Measurements from ENCODE around the gene SCARF2.
"Not testable (repeated sequence)": the region's sequence is repeated elsewhere in the genome, so short reads cannot be mapped to it uniquely, and the experiment has no call there.

SCARF2 gene, protein sequence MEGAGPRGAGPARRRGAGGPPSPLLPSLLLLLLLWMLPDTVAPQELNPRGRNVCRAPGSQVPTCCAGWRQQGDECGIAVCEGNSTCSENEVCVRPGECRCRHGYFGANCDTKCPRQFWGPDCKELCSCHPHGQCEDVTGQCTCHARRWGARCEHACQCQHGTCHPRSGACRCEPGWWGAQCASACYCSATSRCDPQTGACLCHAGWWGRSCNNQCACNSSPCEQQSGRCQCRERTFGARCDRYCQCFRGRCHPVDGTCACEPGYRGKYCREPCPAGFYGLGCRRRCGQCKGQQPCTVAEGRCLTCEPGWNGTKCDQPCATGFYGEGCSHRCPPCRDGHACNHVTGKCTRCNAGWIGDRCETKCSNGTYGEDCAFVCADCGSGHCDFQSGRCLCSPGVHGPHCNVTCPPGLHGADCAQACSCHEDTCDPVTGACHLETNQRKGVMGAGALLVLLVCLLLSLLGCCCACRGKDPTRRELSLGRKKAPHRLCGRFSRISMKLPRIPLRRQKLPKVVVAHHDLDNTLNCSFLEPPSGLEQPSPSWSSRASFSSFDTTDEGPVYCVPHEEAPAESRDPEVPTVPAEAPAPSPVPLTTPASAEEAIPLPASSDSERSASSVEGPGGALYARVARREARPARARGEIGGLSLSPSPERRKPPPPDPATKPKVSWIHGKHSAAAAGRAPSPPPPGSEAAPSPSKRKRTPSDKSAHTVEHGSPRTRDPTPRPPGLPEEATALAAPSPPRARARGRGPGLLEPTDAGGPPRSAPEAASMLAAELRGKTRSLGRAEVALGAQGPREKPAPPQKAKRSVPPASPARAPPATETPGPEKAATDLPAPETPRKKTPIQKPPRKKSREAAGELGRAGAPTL
- total RNA-seq = 0 to 1.9 (median 0.10) reads per million in 17 experiments

DNA sequence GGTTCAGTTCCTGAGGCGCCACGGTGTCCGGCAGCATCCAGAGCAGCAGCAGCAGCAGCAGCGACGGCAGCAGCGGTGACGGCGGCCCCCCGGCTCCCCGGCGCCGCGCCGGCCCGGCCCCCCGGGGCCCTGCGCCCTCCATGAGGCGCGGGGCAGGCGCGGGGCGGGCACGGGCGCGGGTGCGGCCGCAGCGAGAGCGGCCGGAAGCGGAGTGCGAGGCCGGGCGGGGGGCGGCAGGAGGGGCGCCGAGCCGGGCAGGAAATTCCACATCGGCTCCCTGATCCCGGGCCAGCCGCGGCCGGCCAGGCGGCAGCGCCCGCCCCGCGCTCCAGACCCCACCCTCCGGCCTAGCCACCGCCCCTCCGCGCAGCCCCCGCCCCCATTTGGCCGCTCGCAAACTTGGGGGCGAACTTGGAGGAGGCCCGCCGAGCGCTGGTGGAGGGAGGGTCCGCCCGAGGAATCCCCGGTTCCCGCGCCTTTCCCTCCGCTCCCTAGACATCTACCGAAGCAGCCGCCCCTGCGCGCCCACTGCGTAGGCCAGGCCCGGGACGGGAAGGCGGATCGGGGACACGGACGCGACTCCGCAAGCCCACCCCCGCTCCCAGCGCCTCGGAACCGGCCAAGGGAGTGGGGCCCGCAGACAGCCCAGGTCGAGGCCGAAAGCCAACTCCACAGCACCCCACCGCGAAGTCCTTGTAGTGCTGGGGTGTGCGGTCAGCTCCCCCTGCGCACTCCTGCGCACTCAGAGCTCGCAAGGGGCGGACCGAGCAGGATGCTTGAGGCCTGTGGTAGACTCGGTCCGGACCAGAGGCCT, at the start of gene SCARF2:
Gene SCARF2 (minus strand): TSS at position 213 of the 814 bp plus-strand sequence. CDS start 71 bp downstream, at position 142.
- DNase-seq = no peak

DNA sequence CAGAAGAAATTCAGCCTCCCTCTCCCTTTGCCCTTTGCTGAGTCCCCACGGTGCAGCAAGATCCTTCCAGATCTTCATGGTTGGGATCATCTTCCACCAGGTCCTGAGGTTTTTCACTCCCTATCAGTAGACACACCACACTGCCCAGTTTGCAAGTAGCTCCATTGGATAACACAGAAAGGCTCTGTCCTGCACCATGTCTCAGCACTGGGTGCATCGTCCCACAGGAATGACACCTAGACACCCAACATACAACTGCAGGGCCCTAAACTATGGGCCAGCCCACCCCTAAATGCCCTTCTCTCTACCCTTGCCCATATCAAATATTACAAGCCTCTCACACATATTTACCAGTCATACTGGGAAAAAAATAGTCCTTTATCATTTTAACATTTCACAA, 48.6 kb upstream of the SCARF2 start:
- no peak for DNase-seq

DNA sequence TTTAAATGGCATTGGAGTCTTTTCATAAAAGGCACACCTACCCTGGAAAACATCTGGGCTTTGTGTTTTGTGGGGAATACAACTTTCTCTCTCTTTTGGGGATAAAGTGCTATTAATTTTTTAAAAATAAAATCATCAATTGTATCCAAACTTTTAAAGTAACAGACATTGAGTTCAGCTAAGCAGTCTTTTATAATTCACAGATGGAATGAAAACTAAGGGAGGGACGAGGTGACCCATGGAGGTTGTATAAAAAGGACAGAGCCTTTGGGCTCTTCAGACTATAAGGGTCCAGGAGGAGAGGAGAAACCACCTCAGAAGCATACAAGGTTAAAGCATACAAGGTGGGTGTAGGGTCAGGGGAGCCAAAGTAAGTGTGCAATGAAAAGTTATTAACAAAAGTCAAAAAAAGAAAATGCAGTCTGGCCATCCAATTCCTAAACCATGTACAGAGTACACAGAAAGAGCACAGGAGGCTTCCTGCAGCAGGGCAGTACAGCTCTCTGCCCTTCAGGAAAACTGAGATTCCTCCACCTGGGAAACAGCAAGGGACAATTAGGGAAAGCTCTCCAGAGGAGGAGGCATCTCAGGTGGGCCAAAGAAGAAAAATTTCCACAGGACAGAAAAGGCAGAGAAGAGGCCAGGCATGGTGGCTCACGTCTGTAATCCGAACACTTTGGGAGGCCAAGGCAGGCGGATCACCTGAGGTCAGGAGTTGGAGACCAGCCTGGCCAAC, 47.5 kb upstream of the SCARF2 start:
- DNase-seq = no peak

DNA sequence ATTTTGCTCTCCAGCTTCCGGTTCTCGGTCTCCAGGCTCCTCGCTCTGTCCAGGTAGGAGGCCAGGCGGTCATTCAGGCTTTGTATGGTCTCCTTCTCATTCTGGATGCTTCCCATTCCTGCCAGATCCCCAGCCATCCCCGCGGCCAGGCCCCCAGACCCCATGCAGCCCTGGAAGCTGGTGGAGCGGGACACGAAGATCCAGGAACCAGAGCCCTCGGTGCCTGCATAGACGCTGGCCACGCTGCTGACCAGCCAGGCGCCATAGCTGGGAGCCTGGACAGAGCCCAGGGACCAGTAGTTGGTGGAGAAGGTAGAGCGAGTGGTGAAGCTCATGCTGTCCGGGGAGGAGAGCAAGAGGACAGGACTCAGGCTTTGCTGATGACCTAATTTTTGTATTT, 46.1 kb upstream of the SCARF2 start:
- DNase-seq = no peak

DNA sequence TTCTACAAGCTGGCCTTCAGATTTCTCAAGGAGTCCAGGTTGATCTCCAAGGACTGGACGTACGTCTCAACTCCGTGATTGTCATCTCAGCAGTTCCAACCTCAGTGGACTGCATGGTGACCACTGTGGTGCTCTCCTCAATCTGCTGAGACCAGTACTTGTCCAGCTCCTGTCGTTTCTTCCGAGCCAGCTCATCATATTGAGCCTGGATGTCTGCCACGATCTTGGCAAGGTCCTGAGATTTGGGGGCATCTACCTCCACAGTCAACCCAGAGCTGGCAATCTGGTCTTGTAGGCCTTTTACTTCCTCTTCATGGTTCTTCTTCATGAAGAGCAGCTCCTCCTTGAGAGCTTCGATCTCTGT, 45.5 kb upstream of the SCARF2 start:
- not testable (repeated sequence) for DNase-seq

DNA sequence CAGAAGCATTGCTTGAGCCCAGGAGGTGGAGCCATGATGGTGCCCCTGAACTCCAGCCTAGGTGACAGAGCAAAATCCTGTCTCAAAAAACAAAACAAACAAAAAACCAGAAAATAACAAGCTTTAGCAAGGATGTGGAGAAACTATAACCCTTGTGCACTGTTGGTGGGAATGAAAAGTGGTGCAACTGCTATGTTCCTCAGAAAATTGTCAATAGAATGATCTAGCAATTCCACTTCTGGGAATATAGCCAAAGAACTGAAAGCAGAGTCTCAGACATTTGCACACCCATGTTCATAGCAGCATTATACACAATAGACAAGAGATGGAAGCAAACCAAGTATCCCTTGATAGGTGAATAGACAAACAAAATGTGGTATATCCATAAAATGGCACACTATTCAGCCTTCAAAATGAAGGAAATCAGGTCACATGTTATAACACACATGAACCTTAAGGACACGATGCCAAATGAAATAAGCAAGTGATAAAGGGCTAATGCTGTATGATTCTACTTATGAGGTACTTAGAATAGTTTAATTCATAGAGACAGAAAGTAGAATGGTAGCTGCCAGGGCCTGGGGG, 42.1 kb upstream of the SCARF2 start:
- no peak for DNase-seq

DNA sequence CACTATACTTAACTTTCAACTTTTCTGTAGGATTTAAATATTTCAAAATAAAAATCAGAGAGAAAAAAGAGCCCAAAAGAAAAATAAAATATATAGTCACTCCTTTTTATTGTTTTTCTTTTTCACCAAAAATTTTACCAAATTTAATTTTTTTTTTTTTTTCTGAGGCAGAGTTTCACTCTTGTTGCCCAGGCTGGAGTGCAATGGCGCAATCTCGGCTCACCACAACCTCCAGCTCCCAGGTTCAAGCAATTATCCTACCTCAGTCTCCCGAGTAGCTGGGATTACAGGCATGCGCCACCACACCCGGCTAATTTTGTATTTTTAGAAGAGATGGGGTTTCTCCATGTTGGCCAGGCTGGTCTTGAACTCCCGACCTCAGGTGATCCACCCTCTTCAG, 40.4 kb upstream of the SCARF2 start:
- DNase-seq = not testable (repeated sequence)

DNA sequence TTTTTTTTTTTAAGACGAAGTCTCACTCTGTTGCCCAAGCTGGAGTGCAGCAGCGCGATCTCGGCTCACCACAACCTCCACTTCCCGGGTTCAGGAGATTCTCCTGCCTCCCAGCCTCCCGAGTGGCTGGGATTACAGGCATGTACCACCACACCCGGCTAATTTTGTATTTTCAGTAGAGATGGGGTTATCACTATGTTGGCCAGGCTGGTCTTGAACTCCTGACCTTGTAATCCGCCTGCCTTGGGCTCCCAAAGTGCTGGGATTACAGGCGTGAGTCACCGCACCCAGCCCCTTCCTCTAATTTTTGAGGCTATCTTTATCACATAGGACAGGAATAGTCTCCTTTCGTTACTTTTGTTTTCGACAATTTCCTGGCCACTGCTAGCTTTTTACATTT, 37.9 kb upstream of the SCARF2 start:
- DNase-seq = not testable (repeated sequence)

DNA sequence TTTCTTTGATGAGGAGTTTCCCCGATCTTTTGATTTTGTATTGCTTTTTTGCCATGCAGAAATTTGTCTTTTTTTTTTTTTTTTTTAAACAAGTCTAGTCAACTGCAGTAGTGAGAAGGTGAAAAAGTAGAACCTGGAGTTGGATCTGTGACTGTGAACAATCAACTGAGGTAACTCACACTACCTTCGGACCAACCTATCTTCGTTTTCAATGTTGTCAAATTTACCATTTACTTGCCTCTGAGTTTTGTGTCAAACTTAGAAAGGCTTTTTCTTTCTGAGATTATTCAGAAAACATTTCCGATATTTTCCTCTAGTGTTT, 37.5 kb upstream of the SCARF2 start:
- DNase-seq = no peak

DNA sequence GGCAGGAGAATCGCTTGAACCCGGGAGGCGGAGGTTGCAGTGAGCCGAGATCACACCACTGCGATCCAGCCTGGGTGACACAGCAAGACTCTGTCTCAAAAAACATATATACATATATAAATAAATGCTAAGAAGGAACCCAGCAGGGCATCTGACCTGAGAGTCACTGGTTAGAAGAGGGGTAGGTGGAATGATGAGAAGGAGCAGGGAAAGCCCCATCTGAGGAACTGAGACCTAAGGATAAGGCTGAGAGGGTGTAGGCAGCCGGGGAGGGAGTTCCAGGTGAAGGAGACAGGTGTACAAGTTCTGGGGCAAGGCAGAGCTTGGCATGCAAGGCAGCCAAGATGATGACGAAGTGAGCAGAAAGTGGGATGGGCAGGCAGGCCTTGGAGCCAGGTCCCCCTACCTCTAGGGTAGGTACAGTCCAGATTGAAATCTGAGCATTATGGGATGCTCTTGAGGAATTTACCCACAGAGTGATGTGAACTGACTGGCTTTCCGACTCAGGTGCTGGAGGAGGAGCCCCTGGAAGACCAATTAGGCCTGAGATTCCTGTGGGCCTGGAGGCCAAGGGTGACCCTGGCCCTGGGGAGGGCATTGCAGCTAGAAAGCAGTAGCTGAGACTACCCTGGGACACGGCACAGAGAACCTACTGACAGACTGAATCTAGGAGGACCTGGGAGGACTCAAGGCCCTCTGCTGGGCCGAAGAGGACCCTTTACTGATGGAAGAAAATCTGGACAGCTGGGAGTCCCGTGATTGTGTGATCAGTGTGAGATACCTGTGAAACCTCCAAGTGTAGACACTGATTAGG, 35.2 kb upstream of the SCARF2 start:
- no peak for DNase-seq

DNA sequence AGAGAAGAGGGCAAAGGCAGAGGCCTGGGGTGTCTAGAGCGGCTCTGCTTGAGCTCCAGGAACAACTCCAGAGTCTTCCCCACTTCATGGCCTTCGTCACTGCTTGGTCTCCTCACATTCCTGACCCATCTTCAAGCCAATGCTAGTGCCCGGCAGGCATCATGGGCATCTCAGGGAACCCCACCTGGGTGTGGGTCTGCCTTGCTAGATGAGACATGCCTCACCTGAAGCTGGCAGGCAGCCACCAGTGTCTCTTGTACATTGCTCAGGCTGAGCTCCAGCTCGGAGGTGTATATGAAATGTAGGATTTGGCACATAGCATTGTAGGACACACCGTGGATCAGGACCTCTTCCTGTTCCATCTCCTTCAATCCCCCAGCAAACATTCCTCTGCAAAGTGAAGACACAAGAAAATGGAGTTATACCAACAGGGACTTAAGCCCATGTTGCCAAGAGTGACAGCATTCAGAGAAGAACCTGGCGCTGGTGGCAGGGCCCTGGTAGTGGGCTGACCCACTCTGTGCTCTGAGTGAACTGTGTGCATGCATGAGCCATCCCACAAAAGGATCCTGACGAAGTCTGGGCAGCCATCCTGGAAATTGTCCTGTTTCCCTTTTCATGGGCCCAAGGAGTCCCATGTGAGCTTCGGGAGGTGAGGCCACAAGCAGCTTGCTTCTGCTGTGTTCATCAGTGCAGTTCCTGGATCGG, 33.7 kb upstream of the SCARF2 start:
- no peak for DNase-seq

DNA sequence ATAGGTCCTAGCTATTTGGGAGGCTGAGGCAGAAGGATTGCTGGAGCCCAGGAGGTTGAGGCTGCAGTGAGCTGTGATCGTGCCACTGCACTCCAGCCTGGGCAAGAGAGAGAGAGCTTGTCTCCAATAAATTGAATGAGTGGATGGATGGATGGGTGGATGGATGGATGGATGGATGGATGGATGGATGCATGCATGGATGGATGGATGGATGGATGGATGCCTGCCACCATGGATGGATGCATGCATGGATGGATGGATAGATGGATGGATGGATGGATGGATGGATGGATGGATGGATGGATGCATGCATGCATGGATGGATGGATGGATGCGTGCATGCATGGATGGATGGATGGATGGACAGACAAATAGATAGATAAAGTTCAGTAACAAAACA, 32.9 kb upstream of the SCARF2 start:
- not testable (repeated sequence) for DNase-seq

DNA sequence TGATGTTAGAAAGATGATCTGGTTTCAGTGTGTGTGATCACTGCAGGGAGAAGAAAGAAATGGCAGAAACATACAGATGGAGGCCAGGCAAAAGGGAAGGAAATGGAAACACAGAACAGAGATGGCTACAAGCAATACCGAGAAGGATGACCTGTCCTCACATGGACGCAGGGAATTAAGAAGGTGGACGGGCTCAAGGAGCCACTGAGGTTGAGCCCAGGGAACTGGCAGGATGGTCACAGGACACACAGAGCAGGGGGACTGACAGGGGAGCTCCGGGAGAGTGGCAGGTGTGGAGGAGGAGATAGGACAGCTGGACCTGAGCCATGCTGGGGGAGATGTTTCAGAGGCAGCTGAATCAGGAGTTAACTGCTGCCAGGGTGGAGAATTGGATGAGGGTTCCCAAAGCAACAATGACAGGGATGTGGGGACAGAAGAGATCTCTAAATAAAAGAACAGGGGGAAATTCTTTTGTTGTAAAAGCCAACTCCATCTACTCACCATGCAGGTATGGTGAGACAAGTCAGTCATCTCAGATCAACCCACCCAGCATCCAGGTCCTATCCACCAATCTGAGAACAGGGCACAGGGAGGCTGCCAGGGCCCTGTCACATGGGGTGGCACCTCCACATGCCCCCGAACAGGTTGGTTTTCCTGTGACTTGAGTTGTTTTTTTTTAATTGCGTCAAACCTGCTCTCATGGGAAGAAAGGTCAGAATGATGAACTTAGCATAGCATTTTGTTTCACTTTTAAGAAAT, 31.7 kb upstream of the SCARF2 start:
- DNase-seq = no peak

DNA sequence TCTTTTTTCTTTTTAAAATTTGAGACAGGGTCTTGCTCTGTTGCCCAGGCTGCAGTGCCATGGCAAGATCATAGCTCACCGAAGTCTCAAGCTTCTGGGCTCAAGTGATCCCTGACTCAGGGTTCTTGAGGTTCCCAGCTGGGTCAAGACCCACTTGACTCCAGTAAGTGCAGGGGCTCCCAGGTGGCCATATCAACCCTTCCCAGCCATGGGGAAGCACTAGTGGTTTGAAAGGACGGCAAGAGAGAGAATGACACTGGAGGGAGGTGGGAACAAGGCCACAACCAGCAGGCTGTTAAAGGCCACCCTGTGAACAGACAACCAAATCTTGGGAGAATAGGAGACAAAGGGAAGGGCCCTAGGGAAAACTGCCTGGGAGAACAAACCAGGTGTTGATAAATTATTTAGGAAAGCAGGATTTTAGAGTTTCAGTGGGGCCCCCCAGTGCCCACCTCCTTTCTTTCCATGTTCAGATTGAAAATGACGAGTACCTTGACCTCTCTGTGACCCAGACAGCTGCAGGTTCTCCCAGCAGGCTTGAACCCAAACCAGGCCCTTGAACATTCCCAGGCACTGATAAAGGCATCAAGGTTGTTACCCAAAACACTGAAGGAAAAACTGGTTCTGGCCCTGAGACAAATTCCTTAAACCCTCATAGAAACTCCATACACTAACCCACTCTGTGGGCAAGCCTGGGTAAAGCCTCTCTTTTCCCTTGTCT, 29.2 kb upstream of the SCARF2 start:
- no peak for DNase-seq

DNA sequence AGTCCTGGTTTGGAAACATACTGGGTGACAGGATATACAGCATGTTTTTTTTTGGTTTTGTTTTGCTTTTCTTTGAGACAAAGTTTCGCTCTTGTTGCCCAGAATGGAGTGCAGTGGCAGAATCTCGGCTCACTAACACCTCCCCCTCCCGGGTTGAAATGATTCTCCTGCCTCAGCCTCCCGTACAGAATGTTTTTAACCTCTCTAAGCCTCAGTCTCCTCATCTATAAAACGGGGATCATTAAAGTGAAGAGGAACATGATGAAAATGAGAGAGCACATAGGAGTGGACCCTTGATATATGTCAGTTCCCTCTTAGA, 28.1 kb upstream of the SCARF2 start:
- no peak for DNase-seq

DNA sequence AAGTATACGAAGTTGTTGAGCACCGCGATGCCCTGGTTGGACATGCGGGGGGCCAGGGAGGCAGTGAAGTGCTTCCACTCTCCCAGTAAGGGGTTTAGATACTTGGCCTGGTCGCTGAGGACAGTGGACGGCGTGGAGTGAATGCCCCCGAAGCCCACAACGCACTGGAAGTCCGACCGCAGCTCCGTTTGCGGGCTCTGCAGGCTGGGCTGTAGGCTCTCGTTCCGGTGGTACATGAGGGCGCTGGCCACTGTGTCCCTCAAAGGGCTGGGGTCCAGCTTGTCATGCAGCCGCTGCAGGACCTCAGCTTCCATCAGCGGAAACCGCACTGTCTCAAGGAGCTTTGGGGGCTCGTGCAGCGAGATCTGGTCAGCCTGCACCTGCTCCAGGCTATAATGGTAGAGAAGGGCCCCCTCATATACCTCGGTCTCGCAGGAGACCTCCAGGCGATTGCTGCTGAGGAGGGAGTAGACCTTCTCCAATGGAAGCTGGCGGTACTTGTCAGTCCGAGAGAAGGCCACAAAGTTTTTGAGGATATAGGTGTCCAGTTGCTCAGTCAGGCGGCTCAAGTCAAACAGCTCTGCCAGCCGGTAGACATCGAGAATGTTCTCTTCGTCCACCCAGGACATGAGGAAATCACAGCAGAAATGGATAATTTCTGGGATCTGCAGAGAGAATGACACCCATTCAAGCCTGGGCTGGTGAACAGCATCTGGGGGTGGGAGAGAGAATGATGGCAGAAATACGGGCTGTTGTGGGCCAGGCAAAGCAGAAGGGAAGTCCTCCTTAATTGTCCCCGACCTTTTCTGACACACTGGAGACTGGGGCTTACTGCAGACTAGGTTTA, 27.5 kb upstream of the SCARF2 start:
- DNase-seq = no peak

DNA sequence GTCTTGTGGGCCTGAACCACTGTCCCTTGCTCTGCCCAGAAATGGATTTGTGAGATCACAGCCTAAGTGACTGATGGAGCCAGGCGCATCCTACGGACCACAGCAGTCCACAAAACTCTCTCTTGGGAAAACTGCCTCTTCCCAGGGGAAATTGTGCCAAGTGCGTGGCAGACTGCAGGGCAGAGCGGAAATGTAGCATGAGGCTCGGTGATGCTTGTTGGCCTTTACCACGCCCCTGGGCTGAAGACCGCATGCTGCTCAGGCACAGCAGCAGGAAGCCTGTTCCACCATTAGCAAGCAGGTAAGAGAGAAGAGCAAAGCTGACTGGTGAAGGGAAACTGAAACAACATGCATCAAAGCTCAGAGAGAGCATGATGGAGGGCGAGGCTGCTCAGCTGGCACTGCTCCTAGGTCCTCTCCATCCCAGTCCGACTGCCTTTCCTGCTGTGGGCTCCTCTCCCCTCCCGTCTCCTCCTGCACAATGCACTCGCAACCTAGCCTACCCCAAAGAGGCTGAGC, 26.5 kb upstream of the SCARF2 start:
- DNase-seq = no peak
